H9 (cell line): ENCODE results near the gene ZNF341. TPM values are rescaled to one million over a fixed set of nuclear protein-coding genes. Genes with fewer than 3 reads are reported as not detected.

Experiments
- DNase-seq: peaks from one replicate; pipeline ENCODE4 v3.0.0-alpha.2; 2017
- H2AFZ ChIP-seq: one replicate; pipeline ENCODE4 v1.6.1; 2013; ENCODE audit warnings: mild to moderate bottlenecking, low read length, control low read depth, moderate library complexity
- H2AK5ac ChIP-seq: 2 replicates; pipeline ENCODE4 v1.6.1; 2013; ENCODE audit warnings: low read length, control low read depth, mixed read lengths; ENCODE audit not compliant: insufficient read length
- H2BK120ac ChIP-seq: one replicate; pipeline ENCODE4 v1.6.1; 2013; ENCODE audit warnings: low read depth, mild to moderate bottlenecking, low read length, control low read depth, inconsistent platforms; ENCODE audit not compliant: poor library complexity, severe bottlenecking
- H2BK12ac ChIP-seq: 2 replicates; pipeline ENCODE4 v1.6.1; 2013; ENCODE audit warnings: low read length, control low read depth, mixed read lengths, low read depth; ENCODE audit not compliant: insufficient read length
- H2BK15ac ChIP-seq: 2 replicates; pipeline ENCODE4 v1.6.1; 2013; ENCODE audit warnings: low read depth, low read length, control low read depth
- H2BK20ac ChIP-seq: one replicate; pipeline ENCODE4 v1.6.1; 2013; ENCODE audit warnings: low read depth, mild to moderate bottlenecking, low read length, control low read depth, inconsistent platforms; ENCODE audit not compliant: poor library complexity, severe bottlenecking
- H2BK5ac ChIP-seq: 2 replicates; pipeline ENCODE4 v1.6.1; 2013; ENCODE audit warnings: low read length, control low read depth, mixed read lengths; ENCODE audit not compliant: insufficient read length
- H3K14ac ChIP-seq: 2 replicates; pipeline ENCODE4 v1.6.1; 2013; ENCODE audit warnings: low read length, control low read depth; ENCODE audit not compliant: insufficient read depth
- H3K18ac ChIP-seq: 2 replicates; pipeline ENCODE4 v1.6.1; 2013; ENCODE audit warnings: low read depth, mild to moderate bottlenecking, mixed read lengths, low read length, control low read depth; ENCODE audit not compliant: insufficient read length
- H3K23ac ChIP-seq: 2 replicates; pipeline ENCODE4 v1.6.1; 2013; ENCODE audit warnings: low read length, control low read depth, mixed read lengths, low read depth; ENCODE audit not compliant: insufficient read length
- H3K23me2 ChIP-seq: 2 replicates; pipeline ENCODE4 v1.6.1; 2013; ENCODE audit warnings: low read depth, mild to moderate bottlenecking, mixed read lengths, low read length, control low read depth; ENCODE audit not compliant: insufficient read length, poor library complexity, severe bottlenecking
- H3K27ac ChIP-seq: 2 replicates; pipeline ENCODE4 v1.5.1; 2013; ENCODE audit warnings: low read length, control low read depth, mixed read lengths, low read depth; ENCODE audit not compliant: insufficient read length
- H3K27me3 ChIP-seq: 2 replicates; pipeline ENCODE4 v1.6.1; 2013; ENCODE audit warnings: low read length, control low read depth, inconsistent platforms; ENCODE audit not compliant: insufficient read depth
- H3K4ac ChIP-seq: 2 replicates; pipeline ENCODE4 v1.6.1; 2013; ENCODE audit warnings: low read depth, mild to moderate bottlenecking, control low read depth, inconsistent platforms, low read length, moderate library complexity
- H3K4me1 ChIP-seq: 2 replicates; pipeline ENCODE4 v1.6.1; 2013; ENCODE audit warnings: low read length, control low read depth, inconsistent platforms; ENCODE audit not compliant: insufficient read depth
- H3K4me2 ChIP-seq: 2 replicates; pipeline ENCODE4 v1.6.1; 2013; ENCODE audit warnings: low read length, control low read depth, mixed read lengths; ENCODE audit not compliant: insufficient read length, insufficient read depth
- H3K56ac ChIP-seq: 2 replicates; pipeline ENCODE4 v1.6.1; 2013; ENCODE audit warnings: low read depth, mild to moderate bottlenecking, mixed read lengths, low read length, control low read depth; ENCODE audit not compliant: insufficient read length
- H3K79me1 ChIP-seq: 2 replicates; pipeline ENCODE4 v1.6.1; 2013; ENCODE audit warnings: low read depth, mild to moderate bottlenecking, moderate library complexity, low read length, control low read depth, inconsistent platforms; ENCODE audit not compliant: insufficient read depth, poor library complexity, severe bottlenecking
- H3K79me2 ChIP-seq: 2 replicates; pipeline ENCODE4 v1.6.1; 2013; ENCODE audit warnings: low read length, control low read depth, inconsistent platforms; ENCODE audit not compliant: insufficient read depth
- H3K9ac ChIP-seq: 2 replicates; pipeline ENCODE4 v1.6.1; 2013; ENCODE audit warnings: low read length, control low read depth, mixed read lengths; ENCODE audit not compliant: insufficient read length; ENCODE audit errors: extremely low read depth
- H3K9me3 ChIP-seq: one replicate; pipeline ENCODE4 v1.6.1; 2013; ENCODE audit warnings: low read depth, low read length, inconsistent platforms; ENCODE audit not compliant: control insufficient read depth
- H3T11ph ChIP-seq: one replicate; pipeline ENCODE4 v1.6.1; 2013; ENCODE audit warnings: mild to moderate bottlenecking, low read length, control low read depth, inconsistent platforms
- H4K20me1 ChIP-seq: one replicate; pipeline ENCODE4 v1.6.1; 2013; ENCODE audit not compliant: control insufficient read depth, insufficient read length, insufficient read depth
- H4K5ac ChIP-seq: 2 replicates; pipeline ENCODE4 v1.6.1; 2013; ENCODE audit warnings: low read depth, mild to moderate bottlenecking, mixed read lengths, low read length, control low read depth; ENCODE audit not compliant: insufficient read length
- H4K8ac ChIP-seq: replicated peaks from 2 replicates; pipeline ENCODE4 v1.6.1; 2013; ENCODE audit warnings: low read length, control low read depth, mixed read lengths, low read depth; ENCODE audit not compliant: insufficient read length
- H4K91ac ChIP-seq: 2 replicates; pipeline ENCODE4 v1.6.1; 2013; ENCODE audit warnings: low read depth, mild to moderate bottlenecking, moderate library complexity, mixed read lengths, low read length, control low read depth; ENCODE audit not compliant: insufficient read length
- H3K27ac Mint-ChIP-seq, 3 experiments: 2 replicates in 2 of 3; 3 replicates in 1 of 3; pipeline ENCODE4 v1.8.0; 2020 to 2021; ENCODE audit warnings: mixed read lengths in 3 of 3, mild to moderate bottlenecking in 1 of 3, moderate library complexity in 1 of 3
- H3K27me3 Mint-ChIP-seq: 2 replicates; pipeline ENCODE4 v1.8.0; 2021; ENCODE audit warnings: low read depth, mild to moderate bottlenecking, moderate library complexity, mixed read lengths
- H3K36me3 Mint-ChIP-seq, 3 experiments: 2 replicates in 2 of 3; 3 replicates in 1 of 3; pipeline ENCODE4 v1.8.0; 2020 to 2021; ENCODE audit warnings: low read depth in 3 of 3, mixed read lengths in 3 of 3; ENCODE audit not compliant: insufficient read depth in 1 of 3
- H3K4me1 Mint-ChIP-seq, 2 experiments: 2 replicates each; pipeline ENCODE4 v1.8.0; 2020; ENCODE audit warnings: mixed read lengths in 2 of 2
- H3K4me3 Mint-ChIP-seq, 2 experiments: 2 replicates in 1 of 2; 3 replicates in 1 of 2; pipeline ENCODE4 v1.8.0; 2020 to 2021; ENCODE audit warnings: mild to moderate bottlenecking in 2 of 2, mixed read lengths in 2 of 2, moderate library complexity in 1 of 2
- H3K9me3 Mint-ChIP-seq, 2 experiments: 2 replicates in 1 of 2; 3 replicates in 1 of 2; pipeline ENCODE4 v1.8.0; 2020; ENCODE audit warnings: mild to moderate bottlenecking in 2 of 2, mixed read lengths in 2 of 2, moderate library complexity in 1 of 2
- CTCF ChIP-seq: fragments of 200-600 bp; sonication (generic); conservative IDR thresholded peaks from 3 replicates; pipeline ENCODE4 v1.8.0; 2021; ENCODE audit warnings: antibody characterized with exemption, mild to moderate bottlenecking
- WGBS: extraction: QIAGEN DNeasy Blood & Tissue Kit; methylation state at CpG from one replicate; pipeline ENCODE4 v1.1.7; 2013; ENCODE audit warnings: missing lambda C conversion rate, low lambda C conversion rate, mixed read lengths; ENCODE audit not compliant: insufficient read length; ENCODE audit errors: extremely low coverage; 5-methylcytosine and 5-hydroxymethylcytosine counted together
- total RNA-seq: library from RNA; stranded (reverse); gene quantifications from 2 replicates; pipeline ENCODE4 v1.2.1, GENCODE V29; 2021

Gene ZNF341
- total RNA-seq, 1 experiment from 2014 or later, result 5.2 TPM

GRCh38 chr20:33757458-33757857 lies 25.7 kb downstream of the ZNF341 start:
- no peak overlapping the region for H3K4ac ChIP-seq
- no peak overlapping the region for H2BK120ac ChIP-seq
- no peak overlapping the region for H2BK12ac ChIP-seq
- DNase-seq, result no peak
- H3K79me2 ChIP-seq, result no peaks in the 10 kb centered on the region
- H3K18ac ChIP-seq, result no peak overlapping the region
- H2BK20ac ChIP-seq, result no peak overlapping the region
- H3K4me1 Mint-ChIP-seq, result peaks cover 11 to 13% of the 10 kb centered on the region in 2 experiments
- H2BK5ac ChIP-seq, result no peak overlapping the region
- no peak overlapping the region for H3T11ph ChIP-seq
- no peak for TF ChIP-seq CTCF
- H3K9me3 Mint-ChIP-seq, result 0 out of 5 replicates have a peak, but pooled peaks cover 0 to 2% of the 10 kb centered on the region in 2 experiments
- peaks cover 12 to 56% (median 23%) of the 10 kb centered on the region in 3 experiments for H3K36me3 Mint-ChIP-seq
- no peak overlapping the region for H3K56ac ChIP-seq
- H3K23me2 ChIP-seq, result no peaks in the 10 kb centered on the region
- H3K4me1 ChIP-seq, result no peaks in the 10 kb centered on the region; the same call in 1 of the 2 replicates
- no peak overlapping the region for H3K4me2 ChIP-seq
- WGBS, result no CpG with 5 or more reads among the region's 1 CpG
- no peaks in the 10 kb centered on the region for H3K79me1 ChIP-seq
- no peak overlapping the region for H4K91ac ChIP-seq
- no peak overlapping the region for H2BK15ac ChIP-seq
- H4K20me1 ChIP-seq, result no peaks in the 10 kb centered on the region
- no peak overlapping the region for H3K9ac ChIP-seq
- H3K27ac ChIP-seq, result no peak overlapping the region
- no peaks in the 10 kb centered on the region for H3K27me3 Mint-ChIP-seq
- H3K9me3 ChIP-seq, result no peaks in the 10 kb centered on the region
- H3K27ac Mint-ChIP-seq, result no peak overlapping the region
- H3K23ac ChIP-seq, result no peak overlapping the region
- no peak overlapping the region for H3K14ac ChIP-seq
- no peak overlapping the region for H2AFZ ChIP-seq
- H3K4me3 Mint-ChIP-seq, result no peak overlapping the region
- no peaks in the 10 kb centered on the region for H3K27me3 ChIP-seq
- no peak overlapping the region for H2AK5ac ChIP-seq
- H4K8ac ChIP-seq, result no peak overlapping the region
- no peak overlapping the region for H4K5ac ChIP-seq
